ENCODE data around the gene ERGIC2.
"Not testable (repeated sequence)": the region's sequence is repeated elsewhere in the genome, so short reads cannot be mapped to it uniquely, and the experiment has no call there.

The ERGIC2 gene

DNA sequence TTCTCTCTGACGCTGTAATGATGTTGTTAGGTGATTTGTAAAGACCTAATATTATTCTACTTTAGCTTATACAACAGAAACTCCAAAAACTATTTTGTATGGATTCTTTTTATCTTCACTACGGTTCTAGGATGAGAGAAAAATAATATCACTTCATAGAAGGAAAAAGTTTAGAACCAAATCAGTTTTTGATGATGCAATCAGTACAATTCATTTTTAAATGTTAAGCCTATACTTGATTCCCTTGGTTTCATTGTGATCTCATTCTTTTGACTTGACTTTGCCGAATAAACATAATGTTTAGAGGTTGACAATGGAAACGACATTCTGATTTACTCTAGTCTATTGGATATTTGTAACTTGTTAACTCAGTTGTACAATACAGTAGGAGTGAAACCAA is 24.6 kb upstream of the ERGIC2 start:
- no peak for DNase-seq (ENCODE audit: low read depth, low spot score)
- no CpG with 5 or more reads among the region's 4 CpGs for WGBS (ENCODE audit: insufficient coverage, insufficient read length)
- no peaks in the 10 kb centered on the region for H3K27me3 ChIP-seq (ENCODE audit: control insufficient read depth, insufficient read depth, low read length)
- H3K27ac ChIP-seq (ENCODE audit: low read length) = no peak overlapping the region
- H3K36me3 ChIP-seq (ENCODE audit: control insufficient read depth, insufficient read depth, low read length) = no peaks in the 10 kb centered on the region
- H3K4me3 ChIP-seq (ENCODE audit: low read length) = no peak overlapping the region
- H3K9me3 ChIP-seq (ENCODE audit: control insufficient read depth, insufficient read depth, low read length) = no peaks in the 10 kb centered on the region
- H3K4me1 ChIP-seq (ENCODE audit: control insufficient read depth, insufficient read depth, low read length) = no peaks in the 10 kb centered on the region

DNA sequence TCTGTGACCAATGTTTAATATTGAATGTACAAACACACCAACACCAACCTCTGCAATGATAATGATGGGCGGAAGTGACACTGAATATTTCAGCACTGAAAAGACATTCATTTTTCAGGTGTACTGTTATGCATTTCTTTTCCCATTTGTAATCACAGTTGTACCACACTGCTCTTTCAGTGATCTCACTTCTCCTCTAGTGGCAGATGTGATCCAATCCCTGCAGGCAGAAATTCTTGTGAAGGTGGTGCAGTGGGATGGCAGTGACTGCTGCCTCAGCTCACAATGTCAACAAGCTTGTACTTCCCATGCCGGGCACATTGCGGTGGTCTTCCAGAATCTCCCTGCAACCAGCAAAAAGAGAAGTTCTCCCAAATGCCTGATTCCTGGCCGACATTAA is 23.0 kb upstream of the ERGIC2 start:
- Histone ChIP-seq H3K4me1 (ENCODE audit: control insufficient read depth, insufficient read depth, low read length) (no peaks in the 10 kb centered on the region), H3K27ac (ENCODE audit: low read length) (no peak overlapping the region), H3K36me3 (ENCODE audit: control insufficient read depth, insufficient read depth, low read length) (no peaks in the 10 kb centered on the region), H3K4me3 (ENCODE audit: low read length) (no peak overlapping the region), H3K27me3 (ENCODE audit: control insufficient read depth, insufficient read depth, low read length) (no peaks in the 10 kb centered on the region), H3K9me3 (ENCODE audit: control insufficient read depth, insufficient read depth, low read length) (no peaks in the 10 kb centered on the region)
- WGBS (ENCODE audit: insufficient coverage, insufficient read length) = no CpG with 5 or more reads among the region's 4 CpGs
- DNase-seq (ENCODE audit: low read depth, low spot score) = no peak

DNA sequence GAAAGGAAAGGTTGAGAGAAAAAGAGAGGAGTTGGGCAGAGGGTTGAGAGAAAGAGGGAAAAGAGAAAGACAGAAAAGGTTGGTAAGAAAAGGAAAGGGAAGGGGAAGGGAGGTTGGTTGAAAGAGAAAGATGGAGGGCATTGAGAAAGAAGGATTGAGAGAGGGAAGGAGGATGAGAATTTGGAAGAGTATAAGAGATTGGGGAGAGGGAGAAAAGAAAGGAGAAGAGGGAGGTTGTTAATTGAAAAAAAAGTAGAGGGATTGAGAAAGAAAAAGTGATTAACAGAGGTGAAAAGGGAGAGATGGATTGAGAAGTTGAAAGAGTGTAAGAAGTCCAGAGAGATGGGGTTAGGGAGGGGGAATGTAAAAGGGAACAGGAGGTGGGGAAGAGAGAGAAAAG is 21.5 kb upstream of the ERGIC2 start:
- no peaks in the 10 kb centered on the region for H3K27me3 ChIP-seq (ENCODE audit: control insufficient read depth, insufficient read depth, low read length)
- DNase-seq (ENCODE audit: low read depth, low spot score) = no peak
- no peaks in the 10 kb centered on the region for H3K9me3 ChIP-seq (ENCODE audit: control insufficient read depth, insufficient read depth, low read length)
- H3K4me3 ChIP-seq (ENCODE audit: low read length) = no peak overlapping the region
- no peak overlapping the region for H3K27ac ChIP-seq (ENCODE audit: low read length)
- no peaks in the 10 kb centered on the region for H3K36me3 ChIP-seq (ENCODE audit: control insufficient read depth, insufficient read depth, low read length)
- H3K4me1 ChIP-seq (ENCODE audit: control insufficient read depth, insufficient read depth, low read length) = no peaks in the 10 kb centered on the region

DNA sequence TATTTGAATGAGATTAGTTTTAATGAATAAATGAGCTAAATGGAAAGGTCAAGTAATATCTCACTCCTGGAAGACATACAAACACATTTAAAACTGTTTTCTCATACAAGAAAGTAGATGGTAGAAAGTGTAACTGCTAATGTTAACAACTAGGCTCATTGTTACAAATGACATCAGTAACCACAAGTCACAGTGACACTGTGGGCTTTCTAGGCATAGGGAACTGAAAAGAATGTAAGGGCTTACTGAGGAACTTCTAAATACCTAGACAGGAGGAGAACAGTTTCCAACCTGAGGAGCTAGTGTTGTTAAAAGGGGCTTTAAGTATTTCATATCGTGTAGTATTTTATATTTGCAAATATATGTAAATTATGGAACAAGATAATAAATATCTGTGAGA is 17.5 kb upstream of the ERGIC2 start:
- H3K4me1 ChIP-seq (ENCODE audit: control insufficient read depth, insufficient read depth, low read length) = no peaks in the 10 kb centered on the region
- H3K4me3 ChIP-seq (ENCODE audit: low read length) = no peak overlapping the region
- no peak overlapping the region for H3K27ac ChIP-seq (ENCODE audit: low read length)
- DNase-seq (ENCODE audit: low read depth, low spot score) = no peak
- H3K36me3 ChIP-seq (ENCODE audit: control insufficient read depth, insufficient read depth, low read length) = no peaks in the 10 kb centered on the region
- no peaks in the 10 kb centered on the region for H3K9me3 ChIP-seq (ENCODE audit: control insufficient read depth, insufficient read depth, low read length)
- no peaks in the 10 kb centered on the region for H3K27me3 ChIP-seq (ENCODE audit: control insufficient read depth, insufficient read depth, low read length)
- no CpG with 5 or more reads among the region's 1 CpG for WGBS (ENCODE audit: insufficient coverage, insufficient read length)

DNA sequence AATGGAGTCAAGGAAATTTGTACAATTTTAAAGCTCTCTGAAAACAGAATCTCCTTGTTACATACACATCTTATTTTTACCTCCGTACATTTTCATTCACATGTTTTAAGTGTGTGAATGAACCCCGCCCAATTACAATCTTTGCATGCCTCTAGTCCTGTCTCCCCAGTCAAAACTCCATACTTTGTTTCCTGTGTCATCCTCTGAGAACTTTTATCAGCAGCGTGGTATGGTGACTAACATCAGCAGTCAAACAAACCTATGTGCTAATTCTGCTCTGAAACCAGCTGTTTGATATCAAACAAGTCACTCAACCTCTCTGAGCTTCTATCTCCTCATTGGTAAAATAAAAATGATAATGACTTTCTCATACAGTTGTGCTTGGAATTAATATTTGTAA is 15.8 kb upstream of the ERGIC2 start:
- H3K9me3 ChIP-seq (ENCODE audit: control insufficient read depth, insufficient read depth, low read length) = no peaks in the 10 kb centered on the region
- no peaks in the 10 kb centered on the region for H3K36me3 ChIP-seq (ENCODE audit: control insufficient read depth, insufficient read depth, low read length)
- no peaks in the 10 kb centered on the region for H3K27me3 ChIP-seq (ENCODE audit: control insufficient read depth, insufficient read depth, low read length)
- no peak overlapping the region for H3K27ac ChIP-seq (ENCODE audit: low read length)
- H3K4me3 ChIP-seq (ENCODE audit: low read length) = no peak overlapping the region
- H3K4me1 ChIP-seq (ENCODE audit: control insufficient read depth, insufficient read depth, low read length) = no peaks in the 10 kb centered on the region
- DNase-seq (ENCODE audit: low read depth, low spot score) = no peak
- WGBS (ENCODE audit: insufficient coverage, insufficient read length) = no CpG with 5 or more reads among the region's 3 CpGs

DNA sequence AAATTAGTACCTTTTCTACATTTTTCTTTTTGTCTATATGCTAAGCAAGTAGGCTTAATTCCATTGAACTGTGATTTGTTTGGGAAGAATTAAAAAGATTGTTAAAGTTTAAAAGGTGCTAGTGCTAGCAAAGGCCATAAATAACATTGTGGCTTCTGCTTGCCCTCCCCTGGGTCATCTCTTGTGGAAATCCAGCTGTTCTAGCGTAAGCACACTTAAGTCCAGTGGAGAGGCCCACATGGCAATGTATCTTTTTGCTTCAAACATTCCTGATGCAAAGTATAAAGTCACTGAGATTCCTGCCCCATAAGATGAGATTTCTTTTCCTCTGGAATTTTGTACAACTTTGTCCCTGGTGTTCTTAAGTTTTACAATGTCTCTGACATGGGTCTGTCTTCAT is 14.4 kb upstream of the ERGIC2 start:
- no peaks in the 10 kb centered on the region for H3K4me1 ChIP-seq (ENCODE audit: control insufficient read depth, insufficient read depth, low read length)
- no peaks in the 10 kb centered on the region for H3K9me3 ChIP-seq (ENCODE audit: control insufficient read depth, insufficient read depth, low read length)
- DNase-seq (ENCODE audit: low read depth, low spot score) = no peak
- no peaks in the 10 kb centered on the region for H3K27me3 ChIP-seq (ENCODE audit: control insufficient read depth, insufficient read depth, low read length)
- H3K4me3 ChIP-seq (ENCODE audit: low read length) = no peak overlapping the region
- H3K27ac ChIP-seq (ENCODE audit: low read length) = no peak overlapping the region
- no CpG with 5 or more reads among the region's 1 CpG for WGBS (ENCODE audit: insufficient coverage, insufficient read length)
- no peaks in the 10 kb centered on the region for H3K36me3 ChIP-seq (ENCODE audit: control insufficient read depth, insufficient read depth, low read length)

DNA sequence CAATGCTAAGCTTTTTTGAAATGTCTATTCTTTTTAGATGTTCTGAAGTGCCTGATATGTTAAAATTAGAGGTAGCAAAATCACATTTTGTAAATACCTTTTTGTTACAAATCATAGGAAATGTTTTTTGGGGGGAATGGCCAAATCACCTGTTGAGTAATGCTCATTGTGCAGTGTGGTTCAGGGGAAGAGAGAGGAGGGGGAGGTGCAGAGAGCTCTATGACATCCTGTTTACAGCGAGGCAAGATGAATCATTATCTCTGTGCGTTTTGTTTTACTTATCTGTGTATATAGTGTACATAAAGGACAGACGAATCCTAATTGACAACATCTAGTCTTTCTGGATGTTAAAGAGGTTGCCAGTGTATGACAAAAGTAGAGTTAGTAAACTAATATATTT is 9.4 kb upstream of the ERGIC2 start:
- H3K4me3 ChIP-seq (ENCODE audit: low read length); H3K9me3 ChIP-seq (ENCODE audit: control insufficient read depth, insufficient read depth, low read length); H3K27me3 ChIP-seq (ENCODE audit: control insufficient read depth, insufficient read depth, low read length); H3K36me3 ChIP-seq (ENCODE audit: control insufficient read depth, insufficient read depth, low read length); H3K4me1 ChIP-seq (ENCODE audit: control insufficient read depth, insufficient read depth, low read length); DNase-seq (ENCODE audit: low read depth, low spot score); H3K27ac ChIP-seq (ENCODE audit: low read length): not testable (repeated sequence)
- no CpG with 5 or more reads among the region's 3 CpGs for WGBS (ENCODE audit: insufficient coverage, insufficient read length)

DNA sequence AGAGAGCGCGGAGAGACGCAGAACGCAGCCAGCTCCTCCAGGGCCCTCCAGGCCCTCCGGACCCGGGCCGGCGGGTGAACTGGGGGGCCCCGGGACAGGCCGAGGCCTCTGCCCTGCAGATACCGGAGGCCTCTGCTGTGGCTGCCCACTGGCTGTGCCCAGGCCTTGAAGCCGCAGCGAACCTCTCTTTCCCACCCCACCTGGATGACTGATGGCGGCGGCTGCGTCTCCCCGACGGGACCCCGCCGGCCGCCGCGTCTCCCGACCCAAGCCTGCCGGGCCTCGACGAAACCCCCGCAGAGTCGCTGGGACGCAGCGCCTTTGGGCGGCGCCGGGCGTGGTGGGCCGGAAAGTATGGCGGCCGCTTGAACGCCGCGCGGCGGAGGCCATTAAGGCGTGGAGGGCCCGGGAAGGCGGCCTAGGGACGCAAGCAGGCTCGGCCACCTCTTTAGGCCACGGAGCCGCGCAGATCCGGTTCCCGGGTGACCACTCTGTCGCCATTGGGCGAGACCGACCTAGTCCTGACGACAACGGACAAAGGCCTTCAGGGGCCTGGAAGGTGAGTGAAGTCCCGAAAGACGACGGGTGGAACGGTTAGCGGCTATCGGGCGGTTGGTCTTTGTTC is 8.4 kb upstream of the ERGIC2 start:
- H3K9me3 ChIP-seq (ENCODE audit: control insufficient read depth, insufficient read depth, low read length) = no peaks in the 10 kb centered on the region
- H3K4me3 ChIP-seq (ENCODE audit: low read length) = no peak overlapping the region
- H3K27ac ChIP-seq (ENCODE audit: low read length) = no peak overlapping the region
- no CpG with 5 or more reads among the region's 65 CpGs for WGBS (ENCODE audit: insufficient coverage, insufficient read length)
- no peak for DNase-seq (ENCODE audit: low read depth, low spot score)
- H3K27me3 ChIP-seq (ENCODE audit: control insufficient read depth, insufficient read depth, low read length) = no peaks in the 10 kb centered on the region
- H3K4me1 ChIP-seq (ENCODE audit: control insufficient read depth, insufficient read depth, low read length) = no peaks in the 10 kb centered on the region
- no peaks in the 10 kb centered on the region for H3K36me3 ChIP-seq (ENCODE audit: control insufficient read depth, insufficient read depth, low read length)

DNA sequence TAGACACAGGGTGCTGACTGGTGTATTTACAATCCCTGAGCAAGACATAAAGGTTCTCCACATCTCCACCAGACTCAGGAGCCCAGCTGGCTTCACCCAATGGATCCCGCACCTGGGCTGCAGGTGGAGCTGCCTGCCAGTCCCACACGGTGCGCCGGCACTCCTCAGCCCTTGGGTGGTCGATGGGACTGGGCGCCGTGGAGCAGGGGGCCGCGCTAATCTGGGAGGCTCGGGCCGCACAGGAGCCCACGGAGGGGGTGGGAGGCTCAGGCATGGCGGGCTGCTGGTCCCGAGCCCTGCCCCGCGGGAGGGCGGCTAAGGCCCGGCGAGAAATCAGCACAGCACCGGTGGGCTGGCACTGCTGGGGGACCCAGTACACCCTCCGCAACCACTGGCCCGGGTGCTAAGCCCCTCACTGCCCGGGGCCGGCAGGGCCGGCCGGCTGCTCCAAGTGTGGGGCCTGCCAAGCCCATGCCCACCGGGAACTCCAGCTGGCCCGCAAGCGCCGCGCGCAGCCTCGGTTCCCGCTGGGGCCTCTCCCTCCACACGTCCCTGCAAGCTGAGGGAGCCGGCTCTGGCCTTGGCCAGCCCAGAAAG is 5.2 kb upstream of the ERGIC2 start:
- H3K27ac ChIP-seq (ENCODE audit: low read length); H3K4me1 ChIP-seq (ENCODE audit: control insufficient read depth, insufficient read depth, low read length); H3K27me3 ChIP-seq (ENCODE audit: control insufficient read depth, insufficient read depth, low read length); DNase-seq (ENCODE audit: low read depth, low spot score); H3K4me3 ChIP-seq (ENCODE audit: low read length); H3K9me3 ChIP-seq (ENCODE audit: control insufficient read depth, insufficient read depth, low read length); H3K36me3 ChIP-seq (ENCODE audit: control insufficient read depth, insufficient read depth, low read length): not testable (repeated sequence)
- WGBS (ENCODE audit: insufficient coverage, insufficient read length) = no CpG with 5 or more reads among the region's 36 CpGs

DNA sequence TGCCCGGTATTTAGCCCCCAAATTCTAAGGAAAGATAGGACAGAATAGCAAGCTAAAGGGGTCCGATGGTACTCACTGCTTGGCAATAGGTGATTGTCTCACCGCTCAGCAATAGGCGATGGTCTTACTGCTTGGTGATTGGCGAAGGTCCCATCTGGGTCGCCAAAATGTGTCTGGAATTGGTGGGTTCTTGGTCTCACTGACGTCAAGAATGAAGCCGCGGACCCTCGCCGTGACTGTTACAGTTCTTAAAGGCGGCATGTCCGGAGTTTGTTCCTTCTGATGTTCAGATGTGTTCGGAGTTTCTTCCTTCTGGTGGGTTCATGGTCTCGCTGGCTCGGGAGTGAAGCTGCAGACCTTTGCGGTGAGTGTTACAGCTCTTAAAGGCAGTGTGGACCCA is 4.2 kb upstream of the ERGIC2 start:
- H3K4me3 ChIP-seq (ENCODE audit: low read length); H3K27ac ChIP-seq (ENCODE audit: low read length); H3K9me3 ChIP-seq (ENCODE audit: control insufficient read depth, insufficient read depth, low read length); H3K36me3 ChIP-seq (ENCODE audit: control insufficient read depth, insufficient read depth, low read length); H3K27me3 ChIP-seq (ENCODE audit: control insufficient read depth, insufficient read depth, low read length); DNase-seq (ENCODE audit: low read depth, low spot score); H3K4me1 ChIP-seq (ENCODE audit: control insufficient read depth, insufficient read depth, low read length): not testable (repeated sequence)
- no CpG with 5 or more reads among the region's 17 CpGs for WGBS (ENCODE audit: insufficient coverage, insufficient read length)

DNA sequence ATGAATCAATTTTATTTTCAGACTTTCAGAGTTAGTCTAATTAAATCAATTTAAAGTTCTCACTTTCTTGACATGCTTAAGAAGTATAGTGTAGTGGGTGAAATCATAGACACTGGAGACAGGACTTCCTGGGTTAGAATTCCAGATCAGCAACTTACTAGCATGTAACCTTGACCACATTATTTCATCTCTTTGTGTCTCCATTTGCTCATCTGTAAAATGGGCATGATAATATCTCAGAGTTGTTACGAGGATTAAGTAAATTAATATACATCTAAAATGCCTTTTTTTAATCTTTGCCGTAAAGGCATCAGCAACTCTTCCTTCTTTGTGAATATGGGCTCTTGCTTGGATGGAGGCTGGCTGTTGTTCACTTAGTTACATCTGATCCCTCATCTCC is 1.3 kb upstream of the ERGIC2 start:
- Histone ChIP-seq H3K9me3 (ENCODE audit: control insufficient read depth, insufficient read depth, low read length) (no peaks in the 10 kb centered on the region), H3K27ac (ENCODE audit: low read length) (no peak overlapping the region), H3K4me1 (ENCODE audit: control insufficient read depth, insufficient read depth, low read length) (no peaks in the 10 kb centered on the region), H3K36me3 (ENCODE audit: control insufficient read depth, insufficient read depth, low read length) (no peaks in the 10 kb centered on the region), H3K27me3 (ENCODE audit: control insufficient read depth, insufficient read depth, low read length) (no peaks in the 10 kb centered on the region), H3K4me3 (ENCODE audit: low read length) (no peak overlapping the region)
- DNase-seq (ENCODE audit: low read depth, low spot score) = no peak
- no CpG with 5 or more reads among the region's 2 CpGs for WGBS (ENCODE audit: insufficient coverage, insufficient read length)

Measured in iPS DF 6.9 (cell line).